HEK293 (cell line): ENCODE data around the gene PCBD2.
"Not testable (repeated sequence)": the region's sequence is repeated elsewhere in the genome, so short reads cannot be mapped to it uniquely, and the experiment has no call there.

ENCODE experiments used
- CTCF ChIA-PET: fragments of 350-600 bp; formaldehyde crosslinking; extraction: SDS; loops from one replicate; lab custom pipeline; 2021; ENCODE audit warnings: antibody characterized with exemption; lab: Yijun Ruan, JAX
- POLR2A ChIA-PET: fragments of 300-600 bp; formaldehyde crosslinking; extraction: SDS; loops from one replicate; lab custom pipeline; 2020; ENCODE audit warnings: antibody characterized with exemption, inconsistent platforms; lab: Yijun Ruan, JAX
- H3K27ac ChIP-seq: fragments of 200-500 bp; sonication (Bioruptor generic); 2 replicates; pipeline ENCODE4 v1.5.1; 2014; ENCODE audit warnings: low read depth, low read length, control low read depth, inconsistent platforms; ENCODE audit errors: extremely low read depth
- H3K36me3 ChIP-seq, 2 experiments: fragments of 200-500 bp in 1 of 2; sonication (Bioruptor generic) in 1 of 2; 1 replicate in 1 of 2; 2 replicates in 1 of 2; pipeline ENCODE4 v1.5.1; 2014 to 2017; ENCODE audit warnings: inconsistent platforms in 2 of 2, low read length in 2 of 2; ENCODE audit not compliant: control insufficient read depth in 2 of 2, insufficient read depth in 1 of 2
- H3K4me1 ChIP-seq: fragments of 200-500 bp; sonication (Bioruptor generic); 2 replicates; pipeline ENCODE4 v1.5.1; 2014; ENCODE audit warnings: mild to moderate bottlenecking, low read length, inconsistent platforms; ENCODE audit not compliant: control insufficient read depth, insufficient read depth
- H3K4me3 ChIP-seq: 2 replicates; pipeline ENCODE4 v1.5.1; 2011; ENCODE audit warnings: low read depth, mild to moderate bottlenecking, control low read depth, low read length, moderate library complexity
- H3K9me3 ChIP-seq: fragments of 200-500 bp; sonication (Bioruptor generic); 2 replicates; pipeline ENCODE4 v1.5.1; 2014; ENCODE audit warnings: low read depth, low read length, inconsistent platforms; ENCODE audit not compliant: control insufficient read depth, insufficient read depth
- ELK4 ChIP-seq: IDR thresholded peaks from 2 replicates; pipeline ENCODE4 v1.6.1; 2011; ENCODE audit warnings: mild to moderate bottlenecking, low read depth, low read length, borderline replicate concordance
- PRDM1 ChIP-seq: fragments of 450-650 bp; formaldehyde crosslinking; IDR thresholded peaks from 2 replicates; pipeline ENCODE4; 2016; ENCODE audit warnings: missing biosample characterization, missing genetic modification characterization
- ZBTB11 ChIP-seq: fragments of 450-650 bp; formaldehyde crosslinking; conservative IDR thresholded peaks from 2 replicates; pipeline ENCODE4 v1.5.1; 2016; ENCODE audit warnings: low read depth, missing biosample characterization, missing genetic modification characterization
- ZBTB21 ChIP-seq: fragments of 450-650 bp; formaldehyde crosslinking; IDR thresholded peaks from 2 replicates; pipeline ENCODE4 v1.5.1; 2017; ENCODE audit warnings: missing biosample characterization, missing genetic modification characterization
- ZFP3 ChIP-seq: fragments of 450-650 bp; formaldehyde crosslinking; IDR thresholded peaks from 2 replicates; pipeline ENCODE4 v1.5.1; 2016; ENCODE audit warnings: low read depth, missing biosample characterization, missing genetic modification characterization
- ZFP41 ChIP-seq: fragments of 450-650 bp; formaldehyde crosslinking; IDR thresholded peaks from 2 replicates; pipeline ENCODE4 v1.5.1; 2016; ENCODE audit warnings: missing biosample characterization, missing genetic modification characterization, borderline replicate concordance
- ZNF302 ChIP-seq: fragments of 450-650 bp; formaldehyde crosslinking; IDR thresholded peaks from 2 replicates; pipeline ENCODE4 v1.5.1; 2016; ENCODE audit warnings: missing biosample characterization, missing genetic modification characterization, low read depth
- ZNF341 ChIP-seq: fragments of 450-650 bp; formaldehyde crosslinking; IDR thresholded peaks from 2 replicates; pipeline ENCODE4; 2016; ENCODE audit warnings: low read depth, missing biosample characterization, missing genetic modification characterization
- ZNF423 ChIP-seq: fragments of 450-650 bp; formaldehyde crosslinking; IDR thresholded peaks from 2 replicates; pipeline ENCODE4 v1.5.1; 2016; ENCODE audit warnings: missing biosample characterization, missing genetic modification characterization
- ZNF510 ChIP-seq: fragments of 450-650 bp; formaldehyde crosslinking; IDR thresholded peaks from 2 replicates; pipeline ENCODE4 v1.5.1; 2018; ENCODE audit warnings: mild to moderate bottlenecking, missing genetic modification characterization, missing biosample characterization; ENCODE audit not compliant: insufficient replicate concordance
- ZNF529 ChIP-seq: fragments of 450-650 bp; formaldehyde crosslinking; IDR thresholded peaks from 2 replicates; pipeline ENCODE4 v1.5.1; 2017; ENCODE audit warnings: missing genetic modification characterization, missing biosample characterization; ENCODE audit not compliant: insufficient replicate concordance
- ZNF701 ChIP-seq: fragments of 450-650 bp; formaldehyde crosslinking; IDR thresholded peaks from 2 replicates; pipeline ENCODE4 v1.5.1; 2016; ENCODE audit warnings: missing biosample characterization, missing genetic modification characterization
- TF ChIP-seq, protein P1 (sequence below): fragments of 450-650 bp; formaldehyde crosslinking; IDR thresholded peaks from 2 replicates; pipeline ENCODE4 v1.5.1; 2016; ENCODE audit warnings: missing biosample characterization, missing genetic modification characterization
- TF ChIP-seq, protein P2 (sequence below): fragments of 450-650 bp; formaldehyde crosslinking; IDR thresholded peaks from 2 replicates; pipeline ENCODE4 v1.5.1; 2016; ENCODE audit warnings: missing biosample characterization, missing genetic modification characterization

The PCBD2 gene

DNA sequence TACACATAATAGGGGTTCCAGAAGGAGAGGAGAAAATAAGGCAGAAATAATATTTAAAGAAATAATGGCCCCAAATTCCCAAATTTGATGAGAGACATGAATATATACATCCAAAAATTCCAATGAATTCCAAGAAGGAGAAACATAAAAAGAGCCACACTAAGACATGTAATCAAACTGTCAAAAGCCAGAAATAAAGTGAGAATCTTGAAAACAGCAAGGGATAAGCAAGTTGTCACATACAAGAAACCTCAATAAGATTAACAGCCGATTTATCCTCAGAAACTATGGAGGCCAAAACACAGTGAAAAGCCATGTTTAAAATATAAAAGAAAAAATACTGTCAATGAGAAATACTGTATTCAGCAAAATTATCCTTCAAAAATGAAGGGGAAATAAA lies 77.3 kb downstream of the PCBD2 start (continued):
- no peak for TF ChIP-seq ELK4

- H3K4me1 ChIP-seq: no peaks in the 10 kb centered on the region
- H3K4me3 ChIP-seq: no peak overlapping the region
- no peak overlapping the region for H3K27ac ChIP-seq
- CTCF ChIA-PET: interaction anchor here (1.2 kb wide), 1 partner anchor 344 kb away, joined by 3 read pairs; no protein-coding TSS in a partner anchor
- H3K9me3 ChIP-seq: no peaks in the 10 kb centered on the region
- TF ChIP-seq ZNF302 (tag by site-specific recombination) (no peak), ZBTB21 (no peak), ZNF510 (tag by site-specific recombination) (no peak), ZNF529 (no peak), ZFP41 (tag by site-specific recombination) (no peak), ZNF341 (tag by site-specific recombination) (no peak), PRDM1 (tag by site-specific recombination) (no peak), ZNF701 (tag by site-specific recombination) (no peak), ZFP3 (no peak), ZBTB11 (no peak), ZNF423 (tag by site-specific recombination) (no peak)
- TF ChIP-seq, protein P1, sequence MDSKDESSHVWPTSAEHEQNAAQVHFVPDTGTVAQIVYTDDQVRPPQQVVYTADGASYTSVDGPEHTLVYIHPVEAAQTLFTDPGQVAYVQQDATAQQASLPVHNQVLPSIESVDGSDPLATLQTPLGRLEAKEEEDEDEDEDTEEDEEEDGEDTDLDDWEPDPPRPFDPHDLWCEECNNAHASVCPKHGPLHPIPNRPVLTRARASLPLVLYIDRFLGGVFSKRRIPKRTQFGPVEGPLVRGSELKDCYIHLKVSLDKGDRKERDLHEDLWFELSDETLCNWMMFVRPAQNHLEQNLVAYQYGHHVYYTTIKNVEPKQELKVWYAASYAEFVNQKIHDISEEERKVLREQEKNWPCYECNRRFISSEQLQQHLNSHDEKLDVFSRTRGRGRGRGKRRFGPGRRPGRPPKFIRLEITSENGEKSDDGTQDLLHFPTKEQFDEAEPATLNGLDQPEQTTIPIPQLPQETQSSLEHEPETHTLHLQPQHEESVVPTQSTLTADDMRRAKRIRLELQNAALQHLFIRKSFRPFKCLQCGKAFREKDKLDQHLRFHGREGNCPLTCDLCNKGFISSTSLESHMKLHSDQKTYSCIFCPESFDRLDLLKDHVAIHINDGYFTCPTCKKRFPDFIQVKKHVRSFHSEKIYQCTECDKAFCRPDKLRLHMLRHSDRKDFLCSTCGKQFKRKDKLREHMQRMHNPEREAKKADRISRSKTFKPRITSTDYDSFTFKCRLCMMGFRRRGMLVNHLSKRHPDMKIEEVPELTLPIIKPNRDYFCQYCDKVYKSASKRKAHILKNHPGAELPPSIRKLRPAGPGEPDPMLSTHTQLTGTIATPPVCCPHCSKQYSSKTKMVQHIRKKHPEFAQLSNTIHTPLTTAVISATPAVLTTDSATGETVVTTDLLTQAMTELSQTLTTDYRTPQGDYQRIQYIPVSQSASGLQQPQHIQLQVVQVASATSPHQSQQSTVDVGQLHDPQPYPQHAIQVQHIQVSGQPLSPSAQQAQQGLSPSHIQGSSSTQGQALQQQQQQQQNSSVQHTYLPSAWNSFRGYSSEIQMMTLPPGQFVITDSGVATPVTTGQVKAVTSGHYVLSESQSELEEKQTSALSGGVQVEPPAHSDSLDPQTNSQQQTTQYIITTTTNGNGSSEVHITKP (tag by site-specific recombination): no peak
- TF ChIP-seq, protein P2, sequence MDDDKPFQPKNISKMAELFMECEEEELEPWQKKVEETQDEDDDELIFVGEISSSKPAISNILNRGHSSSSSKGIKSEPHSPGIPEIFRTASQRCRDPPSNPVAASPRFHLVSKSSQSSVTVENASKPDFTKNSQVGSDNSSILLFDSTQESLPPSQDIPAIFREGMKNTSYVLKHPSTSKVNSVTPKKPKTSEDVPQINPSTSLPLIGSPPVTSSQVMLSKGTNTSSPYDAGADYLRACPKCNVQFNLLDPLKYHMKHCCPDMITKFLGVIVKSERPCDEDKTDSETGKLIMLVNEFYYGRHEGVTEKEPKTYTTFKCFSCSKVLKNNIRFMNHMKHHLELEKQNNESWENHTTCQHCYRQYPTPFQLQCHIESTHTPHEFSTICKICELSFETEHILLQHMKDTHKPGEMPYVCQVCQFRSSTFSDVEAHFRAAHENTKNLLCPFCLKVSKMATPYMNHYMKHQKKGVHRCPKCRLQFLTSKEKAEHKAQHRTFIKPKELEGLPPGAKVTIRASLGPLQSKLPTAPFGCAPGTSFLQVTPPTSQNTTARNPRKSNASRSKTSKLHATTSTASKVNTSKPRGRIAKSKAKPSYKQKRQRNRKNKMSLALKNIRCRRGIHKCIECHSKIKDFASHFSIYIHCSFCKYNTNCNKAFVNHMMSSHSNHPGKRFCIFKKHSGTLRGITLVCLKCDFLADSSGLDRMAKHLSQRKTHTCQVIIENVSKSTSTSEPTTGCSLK (tag by site-specific recombination): no peak
- TF ChIP-seq, all 188 proteins: peak for 0
- POLR2A ChIA-PET: interaction anchor here (0.6 kb wide), 1 partner anchor 156 kb away, joined by 6 read pairs; no protein-coding TSS in a partner anchor
- no peaks in the 10 kb centered on the region for H3K36me3 ChIP-seq
Observed at GRCh38 chr5:134989266-134989830, 84.4 kb downstream of the PCBD2 start.

- CTCF ChIA-PET: interaction anchor here (0.7 kb wide), 1 partner anchor 7 kb away, joined by 3 read pairs; no protein-coding TSS in a partner anchor
- POLR2A ChIA-PET, H3K4me3 ChIP-seq, H3K36me3 ChIP-seq, H3K9me3 ChIP-seq, H3K4me1 ChIP-seq, H3K27ac ChIP-seq: not testable (repeated sequence)
Observed at GRCh38 chr5:134990183-134990582, 85.3 kb downstream of the PCBD2 start.
